Bone marrow (tissue), 2 donors: ENCODE data around the gene LAMC1.

ENCODE experiments used
- DNase-seq, 2 donors: peaks; one replicate each; lab custom pipeline; 2025; lab: John Stamatoyannopoulos, UW

LAMC1 gene

DNA sequence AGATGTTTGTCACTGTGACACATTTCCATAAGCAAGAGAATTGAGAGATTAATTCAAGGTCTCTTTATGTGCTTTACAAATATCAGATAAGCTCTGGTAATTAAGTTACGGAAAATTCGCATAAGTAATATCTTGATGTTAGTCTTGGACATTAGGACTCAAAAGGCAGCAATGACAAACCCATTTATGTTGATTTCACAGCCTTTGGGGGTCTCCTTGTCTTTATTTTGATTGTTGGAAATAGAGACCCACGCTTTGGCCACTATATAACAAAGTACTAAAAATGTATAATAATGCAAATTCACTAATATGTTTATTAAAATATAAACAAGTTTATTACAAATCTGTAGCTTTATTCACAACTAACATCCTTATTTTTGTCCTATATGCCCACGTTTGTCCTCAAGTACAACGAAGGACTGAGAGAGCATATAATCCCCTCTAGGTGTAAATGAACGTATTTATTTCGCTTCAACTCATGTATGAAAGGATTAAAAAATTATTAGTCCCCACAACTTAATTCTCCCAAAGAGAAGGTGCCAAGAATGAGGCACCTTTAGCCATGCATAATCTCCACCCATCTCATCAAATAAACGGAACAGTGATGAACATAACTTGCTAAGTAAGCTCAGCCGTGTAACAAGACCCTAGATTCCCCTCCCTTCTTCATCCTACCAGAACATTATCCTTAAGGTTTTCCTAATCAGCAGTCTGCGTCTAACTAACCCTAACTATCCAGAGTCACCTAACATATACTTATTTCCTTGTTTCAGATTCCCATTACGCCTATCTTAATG is 1.6 kb upstream of the LAMC1 start:
- no peak for DNase-seq

DNA sequence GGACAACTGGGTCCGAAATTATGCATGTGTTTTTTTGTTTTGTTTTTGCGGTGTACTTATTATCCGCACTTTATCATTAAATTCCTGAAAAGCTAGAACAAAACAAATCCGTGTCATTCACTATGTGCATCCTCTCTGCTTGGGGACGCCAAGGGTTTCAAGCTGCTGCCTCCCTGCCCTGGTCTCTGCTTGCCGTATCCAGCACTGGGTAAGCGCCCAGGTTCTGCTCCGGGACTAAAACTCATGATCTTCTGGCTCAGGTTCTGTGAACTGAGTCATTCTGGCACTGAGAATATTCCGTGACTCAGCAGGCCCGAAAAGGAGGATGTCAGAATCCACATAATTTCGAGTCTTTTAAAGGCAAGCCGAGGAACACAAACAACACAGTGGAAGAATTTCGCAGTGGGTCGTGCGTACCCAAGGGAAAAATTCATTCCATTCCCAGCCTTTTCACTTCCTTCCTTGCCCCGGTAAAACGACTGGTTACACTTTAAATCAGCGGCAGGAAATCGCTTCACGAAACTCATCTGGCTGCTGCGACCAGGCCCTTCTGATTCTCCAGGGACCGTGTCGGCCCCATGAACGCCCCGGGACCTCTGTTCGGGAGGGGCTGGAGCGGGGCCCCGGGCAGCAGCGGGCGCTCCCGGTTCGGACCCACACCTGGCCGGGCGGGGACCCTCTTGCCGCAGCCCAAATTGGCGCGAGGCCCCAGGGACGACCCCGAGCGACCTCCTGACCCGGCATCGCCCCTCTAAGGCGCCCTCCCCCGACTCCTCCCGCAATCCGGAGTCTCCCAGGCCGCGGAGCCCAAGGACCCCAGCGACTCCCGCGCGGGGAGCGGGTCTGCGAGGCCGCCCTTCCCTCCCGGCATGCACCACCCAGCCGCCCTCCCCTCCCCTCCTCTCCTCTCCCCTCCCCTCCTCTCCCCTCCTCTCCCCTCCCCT is 746 bp upstream of the LAMC1 start:
- peak in 1 of 2 donors; percentile 12 for DNase-seq

DNA sequence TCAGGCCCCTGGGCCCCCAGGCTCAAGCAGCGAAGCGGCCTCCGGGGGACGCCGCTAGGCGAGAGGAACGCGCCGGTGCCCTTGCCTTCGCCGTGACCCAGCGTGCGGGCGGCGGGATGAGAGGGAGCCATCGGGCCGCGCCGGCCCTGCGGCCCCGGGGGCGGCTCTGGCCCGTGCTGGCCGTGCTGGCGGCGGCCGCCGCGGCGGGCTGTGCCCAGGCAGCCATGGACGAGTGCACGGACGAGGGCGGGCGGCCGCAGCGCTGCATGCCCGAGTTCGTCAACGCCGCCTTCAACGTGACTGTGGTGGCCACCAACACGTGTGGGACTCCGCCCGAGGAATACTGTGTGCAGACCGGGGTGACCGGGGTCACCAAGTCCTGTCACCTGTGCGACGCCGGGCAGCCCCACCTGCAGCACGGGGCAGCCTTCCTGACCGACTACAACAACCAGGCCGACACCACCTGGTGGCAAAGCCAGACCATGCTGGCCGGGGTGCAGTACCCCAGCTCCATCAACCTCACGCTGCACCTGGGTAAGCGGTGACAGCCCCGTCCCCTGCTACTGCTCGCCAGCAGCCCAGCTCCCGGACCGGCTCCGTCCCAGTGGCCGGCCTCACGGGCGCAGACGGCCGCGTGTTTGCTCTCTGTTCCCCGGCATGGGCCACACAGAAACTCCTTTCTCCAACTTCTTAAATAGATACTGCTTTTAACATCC is 539 bp downstream of the LAMC1 start:
- no peak for DNase-seq

DNA sequence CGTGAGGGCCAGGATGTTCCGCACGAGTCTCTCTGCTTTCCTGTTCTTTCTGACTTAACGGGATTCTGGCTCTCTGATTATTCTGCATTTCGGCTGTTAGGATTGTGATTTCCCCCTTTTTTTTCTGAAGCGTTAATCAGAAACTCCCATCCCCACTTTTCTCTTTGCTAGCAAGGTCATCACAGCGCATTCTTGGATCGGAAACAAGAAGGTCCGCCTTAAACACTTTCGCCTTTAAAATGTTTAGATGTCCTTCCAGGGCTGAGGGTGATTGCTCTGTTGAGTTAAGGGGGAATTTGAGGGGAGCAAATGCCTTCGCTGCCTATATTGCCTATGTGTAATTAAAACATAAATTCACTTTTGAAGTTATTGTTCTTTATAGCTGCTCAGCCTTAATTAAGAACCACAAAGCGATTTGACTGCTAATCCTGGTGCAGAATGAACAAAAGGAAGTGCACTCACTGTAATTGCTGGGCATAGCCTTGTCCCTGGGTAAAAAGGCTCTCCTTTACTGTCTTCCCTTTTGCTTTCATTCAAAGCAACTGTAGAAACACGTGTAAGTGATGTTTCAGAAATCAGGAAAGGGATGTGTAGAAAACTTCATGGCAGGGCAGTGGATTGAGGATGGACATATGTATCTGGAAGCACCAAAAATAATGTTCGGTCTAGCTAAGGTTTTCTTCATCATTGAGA is 1.2 kb downstream of the LAMC1 start:
- no peak for DNase-seq

DNA sequence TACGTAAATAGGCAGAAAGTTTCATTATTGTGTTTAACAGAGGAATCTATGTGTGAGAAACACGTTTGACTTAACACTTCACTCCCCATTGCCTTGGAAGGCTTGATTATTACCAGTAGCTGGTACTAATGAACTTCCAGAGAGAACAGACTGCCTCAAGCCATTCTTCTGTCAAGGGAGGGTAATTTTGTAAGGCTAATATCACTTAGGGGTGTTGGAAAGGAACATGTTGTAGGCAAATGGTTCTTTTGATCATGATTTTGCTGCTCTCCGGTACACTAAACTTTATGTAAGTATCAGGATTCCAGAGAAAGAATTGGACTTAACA is 1.8 kb downstream of the LAMC1 start:
- no peak for DNase-seq

DNA sequence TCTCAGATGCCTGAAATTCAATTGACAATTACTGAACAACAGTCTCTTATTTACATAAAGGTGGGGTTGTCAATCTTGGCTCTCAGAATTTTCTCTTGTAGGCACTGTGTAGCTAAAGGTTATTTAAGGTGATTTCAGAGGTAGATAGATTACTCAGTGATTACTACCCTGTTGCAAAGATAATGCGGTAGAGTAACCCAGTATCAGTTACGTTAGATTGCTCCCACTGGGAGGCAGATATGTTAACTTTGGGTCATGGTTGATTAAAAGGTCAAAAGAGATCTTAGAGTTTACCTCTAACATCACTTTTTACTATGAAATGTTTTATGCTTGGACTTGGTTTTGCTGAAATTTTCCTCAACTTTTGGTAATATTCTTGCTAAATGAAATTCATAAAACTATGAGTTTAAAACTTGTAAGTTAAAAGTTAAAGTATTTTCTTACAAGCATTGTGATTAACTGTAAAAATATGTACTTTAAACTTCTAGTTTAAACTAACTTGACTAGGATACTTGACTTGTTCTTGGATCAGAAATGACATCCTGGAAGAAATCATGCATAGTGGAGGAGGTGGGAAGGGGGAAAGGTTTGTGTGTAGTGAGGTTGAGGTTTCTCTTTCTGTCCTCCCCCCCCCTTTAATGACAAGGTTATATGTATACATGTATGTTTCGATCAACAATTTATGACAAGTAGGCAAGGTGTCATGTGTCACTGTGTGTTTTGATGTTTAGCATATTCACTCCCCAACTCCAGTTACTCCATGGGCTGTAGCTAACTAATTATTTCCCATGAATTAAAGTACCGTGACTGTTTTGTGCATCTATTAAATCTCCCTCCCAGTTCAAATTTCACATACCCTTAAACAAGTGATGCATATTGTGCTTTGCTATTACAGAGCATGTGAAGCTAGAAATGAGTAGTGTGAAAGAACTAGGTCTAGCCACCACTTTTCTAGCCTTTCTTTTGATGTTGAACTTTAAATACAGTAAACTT is 2.9 kb downstream of the LAMC1 start:
- DNase-seq: no peak

DNA sequence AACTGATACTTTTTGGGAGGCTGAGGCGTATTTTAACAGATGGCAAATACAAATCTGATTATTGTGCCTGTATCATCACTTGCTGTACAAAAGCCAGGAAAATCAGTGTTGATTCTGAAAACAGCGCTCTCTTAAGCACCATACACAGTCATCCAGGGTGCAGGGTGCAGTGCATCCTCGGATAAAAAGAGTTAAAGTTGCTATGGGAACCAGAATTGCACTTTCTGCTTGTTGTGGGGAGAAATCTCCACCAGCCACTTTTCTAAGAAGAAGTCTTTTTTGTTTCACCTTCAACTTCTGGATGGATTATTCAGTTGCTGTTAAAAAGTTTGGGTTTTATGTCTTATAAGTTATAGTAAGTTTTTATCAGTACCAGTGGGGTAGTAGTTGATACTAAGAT is 3.8 kb downstream of the LAMC1 start:
- no peak for DNase-seq

DNA sequence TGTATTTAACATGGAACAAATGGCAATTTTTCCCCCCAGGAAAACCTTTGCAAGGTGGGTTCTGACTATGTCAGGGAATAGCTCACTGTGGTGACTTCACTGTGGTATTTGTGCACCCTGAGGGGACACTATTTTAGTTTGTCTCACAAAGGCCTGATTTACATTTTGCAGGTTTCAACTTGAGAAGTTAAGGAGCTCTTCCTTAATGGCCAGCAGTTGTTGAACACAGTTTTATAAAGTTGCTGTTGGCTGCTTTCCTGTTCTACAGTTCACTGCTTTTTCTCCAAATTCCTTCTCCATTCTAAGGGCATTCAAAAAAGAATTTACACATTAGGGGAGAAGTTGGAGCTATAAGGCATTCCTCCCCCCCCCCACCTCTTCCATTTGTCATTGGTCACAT is 4.6 kb downstream of the LAMC1 start:
- DNase-seq: no peak

DNA sequence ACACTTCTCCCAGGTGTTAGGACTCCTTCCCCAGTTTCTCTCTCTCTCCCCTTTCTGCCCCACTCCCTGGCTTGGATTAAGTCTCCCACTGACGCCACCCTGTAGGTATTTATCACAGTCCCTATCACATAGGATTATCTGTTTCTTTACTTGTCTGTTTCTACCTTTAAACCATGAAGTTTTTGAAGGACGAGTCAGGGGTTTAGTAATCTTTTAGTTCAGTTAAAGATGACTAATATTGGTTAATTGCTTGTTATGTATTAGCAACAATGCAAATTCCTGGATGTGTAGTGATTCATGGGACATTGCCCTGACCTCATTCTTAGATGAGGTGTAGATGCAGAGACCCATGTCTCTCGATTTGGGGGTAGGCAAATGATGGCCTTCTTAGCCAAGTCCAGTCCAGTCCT is 6.4 kb downstream of the LAMC1 start:
- DNase-seq: no peak

DNA sequence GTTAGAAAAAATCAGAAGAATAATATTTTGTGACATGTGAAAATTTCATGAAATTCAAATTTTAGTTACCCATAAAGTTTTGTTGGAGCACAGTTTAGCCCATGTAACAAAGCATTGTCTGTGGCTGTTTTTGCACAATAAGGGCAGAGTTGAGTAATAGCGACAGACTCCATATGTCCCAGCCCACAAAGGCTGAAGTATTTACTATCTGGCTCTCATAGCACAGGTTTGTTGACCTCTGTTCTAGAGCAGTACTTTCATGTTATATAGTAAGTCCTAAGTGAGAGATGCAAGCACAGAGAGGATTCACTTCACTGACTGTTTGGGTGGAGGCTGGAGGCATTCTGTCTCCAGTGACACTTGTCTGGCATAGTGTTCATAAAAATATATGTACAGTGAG is 6.8 kb downstream of the LAMC1 start:
- DNase-seq: no peak

DNA sequence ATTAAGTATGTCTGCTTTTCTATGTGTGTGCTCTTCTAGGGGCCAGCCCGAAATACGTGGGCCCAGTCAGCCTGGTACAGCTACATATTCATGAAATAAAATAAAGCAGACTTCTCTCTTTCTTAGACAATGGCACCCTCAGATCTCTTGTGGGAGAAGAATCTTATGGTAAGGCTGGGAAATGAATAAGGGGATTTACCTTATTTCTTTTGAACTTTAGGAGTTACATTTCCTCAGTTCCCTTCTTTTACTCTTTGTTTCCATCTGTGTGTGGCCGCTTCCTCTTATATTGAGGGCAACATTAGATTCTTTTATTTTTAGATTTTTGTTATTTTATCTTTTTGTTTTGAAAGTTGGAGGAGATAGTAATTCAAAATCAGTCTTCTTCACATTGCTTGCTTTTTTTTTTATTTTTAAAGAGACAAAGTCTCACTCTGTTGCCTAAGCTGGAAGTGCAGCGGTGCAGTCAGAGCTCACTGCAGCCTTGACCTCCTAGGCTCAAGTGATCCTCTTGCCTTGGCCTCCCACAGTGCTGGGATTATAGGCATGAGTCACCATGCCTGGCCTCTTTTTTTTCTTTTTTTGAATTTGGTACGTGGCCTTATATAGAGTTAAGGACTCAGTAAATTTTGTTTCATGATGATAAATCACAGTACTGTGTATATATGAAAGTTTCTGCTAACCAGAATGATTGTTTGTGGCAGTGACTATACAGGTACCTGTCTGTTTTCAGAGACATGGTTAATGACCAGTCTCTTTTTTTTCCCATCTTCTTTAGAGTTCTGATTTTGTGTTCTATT is 9.1 kb downstream of the LAMC1 start:
- DNase-seq: no peak

DNA sequence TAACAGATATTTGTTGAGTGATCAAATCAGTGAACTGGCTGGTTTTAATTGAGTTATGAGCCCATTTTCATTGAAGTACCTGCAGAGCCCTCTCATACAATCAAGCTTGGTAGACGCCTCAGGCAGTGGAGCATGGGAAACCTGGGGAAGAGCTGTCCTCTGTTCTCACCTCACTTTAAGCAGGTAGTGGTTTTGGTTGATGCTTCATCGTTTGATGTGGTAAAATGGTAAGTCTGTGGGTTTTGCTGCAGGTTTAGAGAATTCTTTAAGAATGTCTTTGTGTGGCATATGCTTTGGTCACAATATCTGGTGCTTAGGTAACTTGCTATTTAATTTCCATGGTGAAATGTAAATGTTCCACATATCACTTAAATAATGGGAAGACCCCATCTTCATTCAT is 10.0 kb downstream of the LAMC1 start:
- DNase-seq: no peak

DNA sequence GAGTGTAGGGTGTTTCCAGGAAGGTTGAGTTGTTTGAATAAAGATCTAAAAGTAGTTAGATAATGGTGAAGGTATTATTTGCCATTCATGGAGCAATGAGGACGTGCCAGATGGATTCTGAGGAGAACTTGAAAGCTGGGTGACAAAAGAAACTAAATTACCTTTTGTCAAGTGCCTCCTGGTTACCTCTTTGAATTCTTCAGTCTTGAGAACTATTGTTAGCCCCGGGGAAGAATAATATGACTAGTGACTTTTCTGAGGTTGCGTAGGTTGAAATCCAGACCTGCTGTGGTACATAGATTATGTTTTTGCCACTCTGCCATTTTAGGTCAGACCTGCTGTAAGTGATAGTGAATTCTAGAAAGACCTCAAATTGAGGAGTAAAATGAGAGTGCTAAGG is 11.5 kb downstream of the LAMC1 start:
- no peak for DNase-seq

DNA sequence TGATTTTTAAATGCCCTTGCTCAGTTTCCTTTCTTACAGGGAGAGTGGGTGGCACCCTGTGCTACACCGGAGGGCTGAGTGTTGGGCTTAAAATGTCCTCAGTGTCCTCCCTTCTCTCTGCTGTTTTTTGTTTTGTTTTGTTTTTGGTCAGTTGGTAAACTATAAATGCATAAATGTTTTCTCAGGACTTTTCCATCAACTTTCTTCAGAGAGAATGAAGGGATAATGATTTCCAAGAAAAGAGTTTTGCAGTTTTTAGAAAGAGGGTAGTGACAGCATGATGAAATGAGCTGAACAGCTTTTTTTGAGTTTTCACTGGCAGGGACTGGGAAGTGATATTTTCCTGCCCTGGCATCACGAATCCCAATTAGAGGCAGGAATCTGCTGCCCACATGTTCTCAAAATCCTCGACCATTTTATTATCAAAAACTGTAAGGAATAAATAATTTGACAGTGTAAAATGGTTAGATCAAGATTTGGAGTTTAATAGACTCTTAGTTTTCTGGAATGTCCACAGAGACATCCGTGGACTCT is 15.2 kb downstream of the LAMC1 start:
- DNase-seq: no peak

DNA sequence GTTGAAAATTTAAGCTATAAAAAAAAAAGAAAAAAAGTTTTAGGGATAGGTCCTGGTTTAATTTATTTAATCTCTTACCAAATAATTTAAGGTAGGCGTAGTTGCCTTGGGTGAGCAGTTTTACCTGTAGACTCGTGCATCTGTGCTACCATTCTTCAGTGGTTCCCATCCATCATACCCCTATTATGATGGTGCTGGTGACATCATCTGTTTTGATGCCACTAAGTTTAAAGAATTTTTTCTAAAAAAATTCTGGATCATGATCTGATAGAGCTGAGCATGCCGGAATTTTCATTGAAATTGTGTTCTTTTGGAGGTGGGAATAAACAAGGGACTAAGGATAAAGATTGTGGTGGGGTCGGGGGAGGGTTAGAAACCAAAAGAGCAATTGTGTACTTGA is 15.7 kb downstream of the LAMC1 start:
- DNase-seq: no peak

DNA sequence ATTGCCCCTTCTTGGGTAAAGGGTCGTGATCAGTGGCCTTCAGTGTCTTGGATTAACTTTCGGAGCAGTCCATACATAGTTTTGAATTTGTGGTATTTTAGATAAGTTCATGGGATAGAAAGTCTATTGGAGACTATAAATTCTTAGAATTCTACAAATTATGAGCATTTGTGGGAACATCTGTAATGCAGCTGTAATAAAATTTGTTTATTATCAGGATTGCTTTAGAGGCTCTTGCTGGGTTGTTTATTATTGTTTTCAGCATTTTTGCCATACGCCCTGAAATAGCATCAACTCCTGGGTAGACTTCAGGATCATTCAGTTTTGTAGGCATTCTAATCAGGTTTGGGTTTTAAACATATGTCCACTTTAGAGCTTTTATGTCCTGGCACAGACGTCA is 16.1 kb downstream of the LAMC1 start:
- DNase-seq: no peak

DNA sequence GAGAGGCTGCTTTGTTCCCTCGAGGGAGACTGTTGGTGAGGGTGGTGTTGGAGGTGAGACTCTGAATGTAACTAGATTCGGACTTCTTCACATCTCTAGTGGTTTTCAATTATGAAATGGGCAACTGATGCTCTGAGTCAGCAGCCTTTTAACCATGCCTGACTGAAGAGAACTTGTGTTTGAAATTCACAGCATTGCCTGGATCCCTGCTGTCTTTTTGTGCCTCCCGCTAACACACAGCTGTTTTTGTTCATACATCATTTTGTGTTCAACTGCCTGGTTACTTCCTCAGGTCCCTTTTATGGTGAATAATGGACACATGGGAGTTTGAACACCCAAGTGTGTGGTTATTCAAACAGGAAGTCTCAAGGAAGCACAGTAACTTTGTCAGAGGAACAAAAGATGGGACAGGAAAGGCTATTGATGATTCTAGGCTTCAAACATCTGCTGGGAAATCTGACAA is 16.8 kb downstream of the LAMC1 start:
- no peak for DNase-seq

DNA sequence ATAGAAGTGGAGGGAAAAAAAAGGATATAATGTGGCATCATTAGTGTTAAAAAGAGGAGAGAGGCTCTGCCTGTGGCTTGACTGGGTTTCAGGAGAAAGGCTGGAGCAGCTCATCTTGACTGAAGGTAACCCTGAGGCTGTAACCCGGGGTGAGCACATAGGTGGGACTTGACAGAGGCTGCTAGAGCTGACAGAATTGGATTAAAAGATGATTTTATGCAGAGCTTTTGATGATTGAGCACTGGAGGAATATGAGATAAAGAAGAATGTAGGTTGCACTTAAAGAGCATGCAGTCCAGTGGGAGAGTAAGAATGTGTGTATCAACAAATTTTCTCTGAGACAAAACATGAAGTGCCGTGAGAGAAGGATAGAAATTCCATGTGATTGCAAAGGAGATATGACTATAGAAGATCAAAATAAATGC is 17.3 kb downstream of the LAMC1 start:
- DNase-seq: no peak

DNA sequence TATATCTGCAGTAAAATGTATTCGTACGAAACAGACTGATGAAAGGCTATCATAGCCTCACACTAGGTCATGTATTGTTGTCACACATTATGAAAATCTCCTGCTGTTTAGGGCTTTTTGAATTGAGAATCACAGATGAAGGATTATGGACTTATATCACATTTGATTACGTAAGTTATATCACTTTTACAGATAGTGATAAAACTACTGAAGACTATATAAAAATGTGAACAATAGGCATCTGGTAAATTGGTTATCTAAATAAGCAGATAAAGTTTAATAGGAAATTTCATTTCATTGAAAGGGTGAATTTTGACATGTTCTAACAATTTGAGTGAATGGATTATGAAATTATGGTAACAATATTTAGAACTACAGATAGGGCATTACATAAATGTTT is 20.0 kb downstream of the LAMC1 start:
- DNase-seq: no peak
